ENCODE data around the gene AKAIN1.

The AKAIN1 gene

GRCh38 chr18:5197032-5197434 lies at the start of gene AKAIN1:
Gene AKAIN1 (minus strand): TSS chr18:5197257. CDS start chr18:5197053, 204 bp downstream.
- peak; percentile 0 for DNase-seq (ENCODE audit: low read depth)

DNA sequence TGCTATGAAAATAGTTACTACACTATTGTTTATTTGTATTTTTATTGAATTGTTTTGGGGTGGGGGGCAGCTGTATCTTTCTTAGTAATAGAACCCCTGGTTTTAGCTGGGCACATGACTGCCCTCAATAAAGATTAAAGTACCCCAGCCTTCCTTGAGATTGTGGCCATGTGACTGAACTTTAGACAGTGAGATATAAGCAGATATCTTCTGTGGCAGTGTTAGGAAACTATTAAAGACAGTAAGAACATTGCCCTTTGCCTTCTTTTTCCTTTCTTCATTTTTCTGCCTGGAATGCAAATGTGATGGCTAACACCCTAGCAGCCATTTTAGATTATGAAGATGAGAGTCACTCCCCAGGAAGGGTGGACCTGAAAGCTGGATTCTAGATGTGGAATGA lies 47.9 kb upstream of the AKAIN1 start:
- no peak for DNase-seq (ENCODE audit: low read depth)

DNA sequence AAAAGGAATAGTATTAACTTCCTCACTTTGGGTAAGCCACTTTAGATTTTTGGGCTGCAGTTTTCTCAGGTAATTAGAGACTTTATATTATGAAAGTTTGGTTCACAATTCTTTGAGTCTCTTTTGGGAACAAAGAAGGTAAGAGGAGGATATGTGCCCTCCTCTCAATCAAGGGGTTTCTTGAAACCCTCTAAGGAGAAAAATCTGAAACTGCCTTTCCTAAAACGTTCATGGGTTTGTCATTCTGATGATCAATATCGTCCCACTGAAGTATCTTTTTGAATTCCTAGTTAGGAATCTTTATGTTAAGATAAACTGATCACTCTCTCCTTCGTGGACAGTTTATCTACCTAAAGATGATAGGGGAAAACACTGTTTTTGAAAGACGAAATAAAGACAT lies 42.4 kb upstream of the AKAIN1 start:
- no peak for DNase-seq (ENCODE audit: low read depth)

- peak; percentile 8 for DNase-seq (ENCODE audit: low read depth)
Measured at GRCh38 chr18:5238371-5238976, 41.4 kb upstream of the AKAIN1 start.

DNA sequence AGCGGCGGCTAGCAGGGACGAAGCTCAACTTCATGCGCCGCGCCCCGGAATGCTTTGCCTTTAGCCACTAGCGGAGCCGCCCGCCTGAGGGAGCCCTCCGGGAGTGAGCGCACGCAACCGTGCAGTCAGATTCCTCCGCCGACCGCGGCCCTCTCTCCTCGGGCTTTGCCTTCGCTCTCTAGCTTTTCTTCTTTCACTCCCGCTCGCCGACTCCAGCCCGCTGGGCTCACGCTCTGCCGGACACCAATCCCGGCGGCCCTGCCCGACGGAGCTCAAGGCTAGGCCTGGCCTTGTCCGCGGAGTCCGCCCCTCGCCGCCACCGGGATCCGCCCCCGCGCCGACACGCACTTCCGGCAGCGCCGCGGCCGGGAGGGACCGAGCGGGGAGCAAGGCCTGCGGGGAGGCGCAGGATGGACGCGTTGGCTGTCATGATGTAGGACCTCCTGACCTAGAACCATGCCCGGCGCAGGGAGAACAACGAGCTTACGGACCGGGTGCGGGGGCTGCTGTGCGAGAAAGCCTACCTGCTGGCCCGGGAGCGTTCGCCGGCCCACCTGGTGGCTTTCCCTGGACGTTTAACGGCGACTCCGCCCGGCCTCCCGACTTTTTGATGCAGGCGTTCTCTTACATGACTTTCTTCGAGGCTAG lies 40.8 kb upstream of the AKAIN1 start:
- peak; percentile 77 for DNase-seq (ENCODE audit: low read depth)

DNA sequence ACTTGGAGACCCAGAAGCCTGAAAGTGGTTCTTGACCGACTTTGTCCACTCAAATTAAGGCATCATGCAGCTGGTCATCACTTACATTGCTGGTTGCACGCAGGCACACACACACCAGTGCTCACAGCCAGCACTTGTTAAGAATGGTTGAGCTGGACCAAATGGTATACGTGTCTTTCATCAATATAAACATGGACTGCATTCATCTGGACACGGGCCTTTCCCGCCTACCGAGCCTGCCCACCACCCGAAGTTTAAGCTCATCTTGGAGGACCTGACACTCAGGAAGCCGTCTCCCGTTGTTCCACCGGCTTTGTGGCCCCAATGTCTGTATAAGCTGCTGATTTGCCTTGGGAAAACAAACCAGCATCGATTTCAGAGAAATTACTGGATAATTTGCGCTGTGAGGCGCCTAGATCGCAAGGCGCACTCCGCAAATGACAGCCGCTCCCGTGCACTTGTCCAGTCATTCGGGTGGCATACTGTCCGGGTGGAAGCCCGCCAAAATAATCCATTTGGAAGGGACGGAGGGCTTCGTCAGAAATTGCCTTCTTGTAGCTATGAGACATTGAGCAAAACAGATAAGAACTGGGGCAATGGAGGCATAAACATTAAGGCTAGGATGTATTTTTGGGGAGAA lies 40.1 kb upstream of the AKAIN1 start:
- no peak for DNase-seq (ENCODE audit: low read depth)

DNA sequence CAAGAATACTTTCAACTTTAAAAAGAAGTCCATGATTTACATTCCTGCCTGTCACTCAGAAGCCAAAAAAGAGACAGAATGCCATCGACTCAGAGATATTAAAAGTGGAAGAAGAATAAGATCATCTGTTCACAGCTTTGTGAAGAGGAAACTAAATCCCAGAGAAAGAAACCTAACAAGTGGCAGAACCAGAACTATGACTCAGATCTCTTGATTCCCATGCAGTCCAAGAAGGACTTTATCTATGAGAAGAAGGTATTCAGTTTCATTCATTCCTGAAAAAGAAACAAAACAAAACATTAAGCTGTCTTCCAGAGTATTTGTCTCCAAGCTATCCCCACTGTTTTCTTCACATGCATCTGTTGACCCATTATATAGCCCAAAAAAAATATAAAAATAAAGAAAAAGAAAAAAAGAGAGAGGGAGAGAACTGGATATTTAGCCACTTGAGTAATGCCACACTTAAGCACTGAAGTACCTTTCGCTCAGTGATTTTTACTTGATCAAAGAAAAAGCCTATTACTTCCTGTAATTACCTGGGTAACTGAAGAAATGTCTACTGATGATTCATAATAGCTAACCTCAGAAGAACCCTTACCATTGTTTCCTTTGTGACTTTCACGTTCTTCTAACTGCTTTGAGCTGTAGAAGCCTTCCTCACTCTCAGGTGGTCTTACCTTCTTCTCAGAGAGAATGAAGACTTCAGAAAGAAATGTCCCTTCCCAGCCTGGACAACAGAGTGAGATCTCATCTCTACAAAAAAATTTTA lies 17.7 kb upstream of the AKAIN1 start:
- DNase-seq (ENCODE audit: low read depth), result no peak

- DNase-seq (ENCODE audit: low read depth), result no peak
Measured at GRCh38 chr18:5207471-5208150, 10.6 kb upstream of the AKAIN1 start.

- no peak for DNase-seq (ENCODE audit: low read depth)
Measured at GRCh38 chr18:5198311-5198710, 1.3 kb upstream of the AKAIN1 start.

DNA sequence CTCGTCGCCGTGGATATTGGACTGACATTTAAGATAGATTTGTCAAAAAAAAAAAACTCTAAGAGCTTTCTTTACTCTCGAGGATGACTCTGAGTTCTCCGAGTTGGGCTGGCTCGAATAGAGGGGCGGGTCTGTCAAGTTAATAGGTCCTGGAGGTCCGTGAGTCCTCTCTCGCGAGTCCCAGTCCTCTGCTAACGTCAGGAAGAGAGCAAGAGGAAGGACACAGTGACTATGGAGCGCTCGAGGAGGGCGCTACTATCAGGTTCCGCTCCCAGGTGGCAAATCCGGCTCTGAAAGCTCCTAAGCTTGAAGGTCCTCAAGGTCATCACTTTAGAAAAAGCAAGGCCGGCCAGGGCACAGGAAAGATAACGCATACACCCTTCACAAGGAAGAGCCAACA lies 404 bp upstream of the AKAIN1 start:
- DNase-seq (ENCODE audit: low read depth), result no peak

GRCh38 chr18:5196253-5197031 lies 615 bp downstream of the AKAIN1 start:
- DNase-seq (ENCODE audit: low read depth), result no peak

- no peak for DNase-seq (ENCODE audit: low read depth)
Measured at GRCh38 chr18:5195656-5196055, 1.4 kb downstream of the AKAIN1 start.

DNA sequence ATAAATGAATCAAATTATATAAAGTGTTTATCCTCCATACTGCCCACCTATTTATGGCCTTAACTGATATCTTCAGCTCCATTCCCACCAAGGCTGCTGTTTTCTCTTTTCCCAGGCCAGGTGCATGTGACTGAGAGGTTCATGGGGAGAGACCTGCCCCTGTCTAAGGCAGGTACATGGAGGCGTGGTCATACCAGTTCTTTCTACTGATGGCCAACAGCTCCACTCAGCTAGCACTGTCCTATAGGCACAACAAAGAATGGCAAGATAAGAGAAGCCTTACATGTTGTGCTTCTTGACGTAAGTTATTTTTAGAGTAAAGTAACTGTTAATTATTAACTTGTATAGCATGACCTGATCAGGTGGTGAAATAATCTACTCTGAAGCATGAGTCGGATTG lies 16.8 kb downstream of the AKAIN1 start:
- no peak for DNase-seq (ENCODE audit: low read depth)

DNA sequence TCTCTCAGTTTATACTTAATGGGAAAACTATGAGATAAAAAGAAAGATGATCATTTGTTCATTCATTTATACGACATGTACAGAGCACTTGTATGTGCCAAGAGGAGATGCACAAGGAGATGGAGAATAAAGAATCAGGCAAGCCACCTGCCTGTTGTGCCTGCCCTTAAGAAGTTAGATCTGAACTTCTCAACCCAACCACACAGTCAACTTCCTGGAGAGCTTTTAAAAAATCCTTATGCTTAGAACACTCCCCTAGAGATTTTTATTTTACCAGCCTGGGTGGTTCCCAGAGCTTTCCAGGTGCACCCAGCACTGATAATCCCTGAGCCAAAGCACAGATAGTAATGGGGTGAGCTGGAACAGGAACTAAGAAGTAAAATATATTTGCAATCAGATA lies 18.5 kb downstream of the AKAIN1 start:
- no peak for DNase-seq (ENCODE audit: low read depth)

DNA sequence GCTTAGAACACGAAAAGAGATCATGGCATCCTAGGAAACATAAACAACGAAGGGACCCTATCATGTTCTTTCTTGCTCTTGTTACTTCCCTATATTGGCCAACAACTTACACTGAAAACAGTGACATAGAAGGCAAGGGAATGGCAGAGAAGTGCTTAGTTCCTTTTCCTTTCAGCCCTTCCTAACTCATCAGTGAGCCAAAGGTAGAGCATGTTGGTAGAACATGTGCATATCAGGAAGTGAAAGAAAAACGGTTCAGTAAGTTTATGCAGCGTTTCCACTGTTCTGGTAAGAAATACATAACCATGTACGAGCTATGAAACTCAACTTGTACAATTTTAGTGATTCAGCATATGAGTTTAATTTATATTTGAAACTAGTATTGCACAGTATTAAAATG lies 21.7 kb downstream of the AKAIN1 start:
- no peak for DNase-seq (ENCODE audit: low read depth)

- DNase-seq (ENCODE audit: low read depth), result no peak
Measured at GRCh38 chr18:5173646-5174045, 23.4 kb downstream of the AKAIN1 start.

DNA sequence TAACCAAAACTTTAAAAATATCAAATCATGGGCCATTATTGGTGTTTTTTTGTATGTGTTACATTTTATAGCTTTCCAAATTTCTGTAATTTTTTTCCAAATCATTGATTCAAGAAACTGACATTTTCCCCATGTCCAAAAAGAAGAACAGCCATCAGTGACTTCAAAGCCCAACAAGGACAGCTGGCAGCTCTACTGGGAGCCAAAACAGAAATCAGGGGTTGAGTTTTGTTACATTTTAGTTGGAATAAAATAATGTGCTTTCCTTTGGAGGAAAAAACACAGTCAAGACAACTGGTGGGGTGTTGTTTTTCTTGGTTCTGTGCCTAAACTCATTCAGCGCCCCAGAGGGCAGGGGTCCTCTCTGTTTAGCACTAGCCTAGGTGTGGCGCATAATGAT lies 23.8 kb downstream of the AKAIN1 start:
- DNase-seq (ENCODE audit: low read depth), result no peak

- DNase-seq (ENCODE audit: low read depth), result no peak
Measured at GRCh38 chr18:5167831-5168230, 29.2 kb downstream of the AKAIN1 start.

- no peak for DNase-seq (ENCODE audit: low read depth)
Measured at GRCh38 chr18:5166606-5167280, 30.3 kb downstream of the AKAIN1 start.

- no peak for DNase-seq (ENCODE audit: low read depth)
Measured at GRCh38 chr18:5164903-5165302, 32.2 kb downstream of the AKAIN1 start.

DNA sequence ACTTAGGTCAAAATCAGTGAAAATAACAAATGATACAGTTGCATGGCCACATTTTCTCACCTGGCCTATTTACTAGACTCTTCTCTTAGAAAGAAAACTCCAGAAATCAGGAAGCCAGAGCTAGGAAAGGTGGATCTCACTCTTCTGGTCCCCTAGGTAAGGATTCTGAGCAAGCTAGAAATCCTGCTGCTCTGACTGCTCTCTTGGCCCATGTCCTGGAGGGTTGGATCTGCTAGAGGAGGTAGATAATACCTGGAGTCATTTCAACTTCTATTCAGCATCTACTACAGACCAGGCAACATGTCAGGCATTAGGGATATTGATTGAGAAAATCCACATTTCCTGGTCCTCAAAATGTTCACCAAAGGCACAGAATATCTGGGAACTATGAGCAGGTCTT lies 34.9 kb downstream of the AKAIN1 start:
- DNase-seq (ENCODE audit: low read depth), result no peak

Data from GM04504 (cell line).